Measurements from ENCODE around the gene COX14. TPM values are rescaled to one million over a fixed set of nuclear protein-coding genes. Genes with fewer than 3 reads are reported as not detected.
"Not testable (repeated sequence)": the region's sequence is repeated elsewhere in the genome, so short reads cannot be mapped to it uniquely, and the experiment has no call there.

The COX14 gene
- polyA plus RNA-seq, 10 donors: 32.3 to 45.6 (median 40.0) TPM

GRCh38 chr12:50151047-50151687 lies 39.1 kb downstream of the COX14 start:
- DNase-seq: no peak

- DNase-seq: not testable (repeated sequence)
These were observed 42.9 kb downstream of the COX14 start for GRCh38 chr12:50154947-50155346.

- DNase-seq: no peak
These were observed 44.6 kb downstream of the COX14 start for GRCh38 chr12:50156641-50157040.

- no peak for DNase-seq
These were observed 45.2 kb downstream of the COX14 start for GRCh38 chr12:50157259-50157658.

GRCh38 chr12:50160643-50161042 lies 48.6 kb downstream of the COX14 start:
- no peak for DNase-seq

- no peak for DNase-seq
These were observed 50.2 kb downstream of the COX14 start for GRCh38 chr12:50162230-50162629.

GRCh38 chr12:50164963-50165362 lies 52.9 kb downstream of the COX14 start:
- DNase-seq: no peak

GRCh38 chr12:50166799-50167048 lies 54.7 kb downstream of the COX14 start:
- no peak for DNase-seq

- DNase-seq: peak; percentile 99 to 100 (median 99)
These were observed 55.2 kb downstream of the COX14 start, which contains the start of gene CERS5 for GRCh38 chr12:50167049-50167828. CERS5 (minus strand) TSS chr12:50167369; CDS start chr12:50167297, 72 bp downstream.

Other genes starting within 250 kb of the COX14 start
- gene FAIM2, start 208.3 kb upstream of the COX14 start, polyA plus RNA-seq (ENCODE audit: insufficient read length in 10 of 10): 10 to 100 TPM in 2 of 10 donors, 1 to 10 TPM in 8; 5.3 to 14.0 (median 7.7) TPM
- gene AQP2, start 161.5 kb upstream of the COX14 start, polyA plus RNA-seq (ENCODE audit: insufficient read length in 10 of 10): under 1 TPM in 2 of 10 donors, not detected in 8; 0.05 to 0.11 TPM
- under 1 TPM; 0.22 to 0.67 (median 0.54) TPM for gene AQP5, start 150.4 kb upstream of the COX14 start, polyA plus RNA-seq (ENCODE audit: insufficient read length in 10 of 10)
- under 1 TPM in 9 of 10 donors, not detected in 1; 0.08 to 0.24 (median 0.16) TPM for gene AQP6, start 139.3 kb upstream of the COX14 start, polyA plus RNA-seq (ENCODE audit: insufficient read length in 10 of 10)
- gene RACGAP1, start 86.7 kb upstream of the COX14 start, polyA plus RNA-seq (ENCODE audit: insufficient read length in 10 of 10): 10 to 100 TPM; 19.3 to 41.4 (median 28.6) TPM
- gene ASIC1, start 54.6 kb upstream of the COX14 start, polyA plus RNA-seq (ENCODE audit: insufficient read length in 10 of 10): 10 to 100 TPM in 5 of 10 donors, 1 to 10 TPM in 5; 7.7 to 15.1 (median 10.0) TPM
- gene SMARCD1, start 26.9 kb upstream of the COX14 start, polyA plus RNA-seq (ENCODE audit: insufficient read length in 10 of 10): 10 to 100 TPM; 39.8 to 72.4 (median 55.1) TPM
- 10 to 100 TPM; 17.8 to 66.4 (median 51.3) TPM for gene GPD1, start 8.2 kb upstream of the COX14 start, polyA plus RNA-seq (ENCODE audit: insufficient read length in 10 of 10)
- 10 to 100 TPM; 31.7 to 62.3 (median 43.8) TPM for gene CERS5, start 55.1 kb downstream of the COX14 start, polyA plus RNA-seq (ENCODE audit: insufficient read length in 10 of 10)
- 100 to 1,000 TPM in 7 of 10 donors, 10 to 100 TPM in 3; 85.3 to 150 (median 115) TPM for gene LIMA1, start 171.3 kb downstream of the COX14 start, polyA plus RNA-seq (ENCODE audit: insufficient read length in 10 of 10)